ENCODE data around the gene AGO4. TPM values are rescaled to one million over a fixed set of nuclear protein-coding genes. Genes with fewer than 3 reads are reported as not detected.
"Not testable (repeated sequence)": the region's sequence is repeated elsewhere in the genome, so short reads cannot be mapped to it uniquely, and the experiment has no call there.

Gene AGO4
- total RNA-seq, 1 experiment from 2014 or later = 12.8 TPM

GRCh38 chr1:35783055-35783583 is 24.7 kb upstream of the AGO4 start:
- no peaks in the 10 kb centered on the region for H3K23me2 ChIP-seq (ENCODE audit: insufficient read length, low read depth, low read length, poor library complexity, severe bottlenecking)
- H3T11ph ChIP-seq (ENCODE audit: low read length) = no peak overlapping the region
- no peak for TF ChIP-seq CTCF (conservative IDR thresholded peaks at IDR 0.05)
- H2BK120ac ChIP-seq (ENCODE audit: low read depth, low read length, poor library complexity, severe bottlenecking) = no peak overlapping the region
- no peaks in the 10 kb centered on the region for H3K9me3 Mint-ChIP-seq
- H4K20me1 ChIP-seq (ENCODE audit: control insufficient read depth, insufficient read depth, insufficient read length) = no peaks in the 10 kb centered on the region
- H2AFZ ChIP-seq (ENCODE audit: low read length) = no peak overlapping the region
- no peak overlapping the region for H2BK20ac ChIP-seq (ENCODE audit: low read depth, low read length, poor library complexity, severe bottlenecking)
- H3K79me1 ChIP-seq (ENCODE audit: insufficient read depth, low read depth, low read length, poor library complexity, severe bottlenecking) = no peaks in the 10 kb centered on the region
- no peaks in the 10 kb centered on the region for H3K4me1 ChIP-seq (ENCODE audit: insufficient read depth, low read length)
- DNase-seq = no peak
- H3K9ac ChIP-seq (ENCODE audit: extremely low read depth, insufficient read length, low read length) = no peak overlapping the region
- no peaks in the 10 kb centered on the region for H3K79me2 ChIP-seq (ENCODE audit: insufficient read depth, low read length)
- H3K27me3 Mint-ChIP-seq (ENCODE audit: low read depth) = no peaks in the 10 kb centered on the region
- no peak overlapping the region for H3K14ac ChIP-seq (ENCODE audit: insufficient read depth, low read length)
- H3K4me3 Mint-ChIP-seq = no peak overlapping the region
- H3K56ac ChIP-seq (ENCODE audit: insufficient read length, low read depth, low read length) = no peak overlapping the region
- H2BK15ac ChIP-seq (ENCODE audit: low read depth, low read length) = no peak overlapping the region
- no peak overlapping the region for H2AK5ac ChIP-seq (ENCODE audit: insufficient read length, low read length)
- no peak overlapping the region for H2BK12ac ChIP-seq (ENCODE audit: insufficient read length, low read depth, low read length)
- no peaks in the 10 kb centered on the region for H3K9me3 ChIP-seq (ENCODE audit: control insufficient read depth, low read depth, low read length)
- no peaks in the 10 kb centered on the region for H3K27me3 ChIP-seq (ENCODE audit: insufficient read depth, low read length)
- WGBS (ENCODE audit: extremely low coverage, insufficient read length, low lambda C conversion rate) = no CpG with 5 or more reads among the region's 2 CpGs
- H3K4me2 ChIP-seq (ENCODE audit: insufficient read depth, insufficient read length, low read length) = no peak overlapping the region
- no peak overlapping the region for H2BK5ac ChIP-seq (ENCODE audit: insufficient read length, low read length)
- H3K18ac ChIP-seq (ENCODE audit: insufficient read length, low read depth, low read length) = no peak overlapping the region
- H3K23ac ChIP-seq (ENCODE audit: insufficient read length, low read depth, low read length) = no peak overlapping the region
- no peak overlapping the region for H4K8ac ChIP-seq (replicated peaks; ENCODE audit: insufficient read length, low read depth, low read length)
- H3K4me1 Mint-ChIP-seq = no peaks in the 10 kb centered on the region
- H3K36me3 Mint-ChIP-seq (ENCODE audit: insufficient read depth in 1 of 3, low read depth in 3 of 3) = no peaks in the 10 kb centered on the region
- no peak overlapping the region for H3K4ac ChIP-seq (ENCODE audit: low read depth, low read length)
- H4K5ac ChIP-seq (ENCODE audit: insufficient read length, low read depth, low read length) = no peak overlapping the region
- no peak overlapping the region for H4K91ac ChIP-seq (ENCODE audit: insufficient read length, low read depth, low read length)
- no peak overlapping the region for H3K27ac ChIP-seq (ENCODE audit: insufficient read length, low read depth, low read length)
- no peak overlapping the region for H3K27ac Mint-ChIP-seq

GRCh38 chr1:35784364-35784763 is 23.5 kb upstream of the AGO4 start:
- not testable (repeated sequence) for H3K79me2 ChIP-seq (ENCODE audit: insufficient read depth, low read length); H3K79me1 ChIP-seq (ENCODE audit: insufficient read depth, low read depth, low read length, poor library complexity, severe bottlenecking); H3K23ac ChIP-seq (ENCODE audit: insufficient read length, low read depth, low read length); H3K4me1 ChIP-seq (ENCODE audit: insufficient read depth, low read length); H3K27ac ChIP-seq (ENCODE audit: insufficient read length, low read depth, low read length); H2BK12ac ChIP-seq (ENCODE audit: insufficient read length, low read depth, low read length); H3K9me3 Mint-ChIP-seq; H4K20me1 ChIP-seq (ENCODE audit: control insufficient read depth, insufficient read depth, insufficient read length); H4K91ac ChIP-seq (ENCODE audit: insufficient read length, low read depth, low read length); H3K36me3 Mint-ChIP-seq (ENCODE audit: insufficient read depth in 1 of 3, low read depth in 3 of 3); H3T11ph ChIP-seq (ENCODE audit: low read length); H3K23me2 ChIP-seq (ENCODE audit: insufficient read length, low read depth, low read length, poor library complexity, severe bottlenecking); H4K8ac ChIP-seq (replicated peaks; ENCODE audit: insufficient read length, low read depth, low read length); H3K9ac ChIP-seq (ENCODE audit: extremely low read depth, insufficient read length, low read length); H2BK5ac ChIP-seq (ENCODE audit: insufficient read length, low read length); H3K4me2 ChIP-seq (ENCODE audit: insufficient read depth, insufficient read length, low read length); H3K56ac ChIP-seq (ENCODE audit: insufficient read length, low read depth, low read length); H3K27me3 Mint-ChIP-seq (ENCODE audit: low read depth); H2BK120ac ChIP-seq (ENCODE audit: low read depth, low read length, poor library complexity, severe bottlenecking); H2BK20ac ChIP-seq (ENCODE audit: low read depth, low read length, poor library complexity, severe bottlenecking); H2AK5ac ChIP-seq (ENCODE audit: insufficient read length, low read length); H3K4me3 Mint-ChIP-seq; H3K18ac ChIP-seq (ENCODE audit: insufficient read length, low read depth, low read length); H3K4ac ChIP-seq (ENCODE audit: low read depth, low read length); H3K27me3 ChIP-seq (ENCODE audit: insufficient read depth, low read length); H3K14ac ChIP-seq (ENCODE audit: insufficient read depth, low read length); H3K9me3 ChIP-seq (ENCODE audit: control insufficient read depth, low read depth, low read length); H2BK15ac ChIP-seq (ENCODE audit: low read depth, low read length); H4K5ac ChIP-seq (ENCODE audit: insufficient read length, low read depth, low read length); H2AFZ ChIP-seq (ENCODE audit: low read length); H3K4me1 Mint-ChIP-seq; DNase-seq; H3K27ac Mint-ChIP-seq
- WGBS (ENCODE audit: extremely low coverage, insufficient read length, low lambda C conversion rate) = no CpG with 5 or more reads among the region's 8 CpGs

Data from H9 (cell line).